HG03097 (cell line): ENCODE measurements around the gene DCPS.
"Not testable (repeated sequence)": the region's sequence is repeated elsewhere in the genome, so short reads cannot be mapped to it uniquely, and the experiment has no call there.

Experiments used
- ATAC-seq: cut with Tn5 transposase; IDR thresholded peaks from one replicate; pipeline ENCODE4 v1.9.1; 2021; ENCODE audit not compliant: unreplicated experiment, low FRiP score

DCPS gene, protein sequence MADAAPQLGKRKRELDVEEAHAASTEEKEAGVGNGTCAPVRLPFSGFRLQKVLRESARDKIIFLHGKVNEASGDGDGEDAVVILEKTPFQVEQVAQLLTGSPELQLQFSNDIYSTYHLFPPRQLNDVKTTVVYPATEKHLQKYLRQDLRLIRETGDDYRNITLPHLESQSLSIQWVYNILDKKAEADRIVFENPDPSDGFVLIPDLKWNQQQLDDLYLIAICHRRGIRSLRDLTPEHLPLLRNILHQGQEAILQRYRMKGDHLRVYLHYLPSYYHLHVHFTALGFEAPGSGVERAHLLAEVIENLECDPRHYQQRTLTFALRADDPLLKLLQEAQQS

DNA sequence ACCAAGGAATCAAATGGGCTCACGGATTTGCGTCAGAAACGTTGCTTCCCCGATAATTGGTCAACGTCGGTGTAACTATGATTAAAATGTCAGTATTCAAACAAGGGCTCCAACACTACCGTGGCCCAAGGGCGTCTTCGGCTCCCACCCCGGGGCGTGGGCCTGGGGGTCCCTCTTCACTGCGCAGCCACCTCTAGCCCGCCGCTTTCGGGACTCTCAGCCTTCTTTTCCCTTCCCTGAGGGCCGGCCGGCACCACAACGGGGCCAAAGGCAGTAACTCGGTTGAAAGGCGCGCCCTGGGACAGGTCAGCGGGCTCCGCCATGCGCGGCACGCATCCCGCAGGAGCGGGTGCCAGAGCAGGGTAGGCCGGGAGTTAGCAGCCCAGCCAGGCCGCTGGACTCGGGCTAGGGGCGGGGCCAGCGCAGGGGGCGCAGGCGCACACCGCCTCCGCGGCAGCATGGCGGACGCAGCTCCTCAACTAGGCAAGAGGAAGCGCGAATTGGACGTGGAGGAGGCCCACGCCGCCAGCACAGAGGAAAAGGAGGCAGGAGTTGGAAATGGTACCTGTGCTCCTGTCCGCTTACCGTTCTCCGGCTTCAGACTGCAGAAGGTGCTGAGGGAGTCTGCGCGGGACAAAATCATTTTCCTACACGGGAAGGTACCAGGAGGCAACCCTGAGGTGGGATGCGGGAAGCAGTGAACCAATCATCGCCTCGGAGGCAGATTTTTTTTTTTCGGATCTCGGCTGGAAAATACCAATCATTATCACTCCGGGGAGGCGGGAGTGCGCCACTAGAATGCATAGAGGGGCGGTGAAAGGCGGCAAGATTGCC lies at the start of gene DCPS:
Gene DCPS (plus strand): TSS at position 438 of the 834 bp plus-strand sequence. CDS start 21 bp downstream, at position 459.
- ATAC-seq, result peak; percentile 84

DNA sequence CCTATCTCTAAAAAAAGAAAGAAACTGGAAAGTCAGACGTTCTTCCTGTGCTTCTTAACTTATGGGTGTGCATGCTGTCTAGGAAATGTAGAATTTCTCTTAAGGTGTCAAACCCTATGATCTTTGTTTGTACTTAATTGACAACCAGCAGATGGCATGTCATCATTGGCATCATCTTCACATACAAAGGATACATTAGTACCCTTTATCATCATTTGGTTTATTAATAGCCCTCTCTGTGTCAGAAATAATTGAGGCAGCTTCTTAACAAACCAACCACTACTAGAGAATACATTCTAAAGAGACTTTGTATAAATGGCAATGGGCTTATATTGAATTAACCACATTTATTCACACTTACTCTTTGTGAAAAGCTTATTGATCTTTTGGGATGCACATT lies 49.0 kb upstream of the DCPS start:
- no peak for ATAC-seq

DNA sequence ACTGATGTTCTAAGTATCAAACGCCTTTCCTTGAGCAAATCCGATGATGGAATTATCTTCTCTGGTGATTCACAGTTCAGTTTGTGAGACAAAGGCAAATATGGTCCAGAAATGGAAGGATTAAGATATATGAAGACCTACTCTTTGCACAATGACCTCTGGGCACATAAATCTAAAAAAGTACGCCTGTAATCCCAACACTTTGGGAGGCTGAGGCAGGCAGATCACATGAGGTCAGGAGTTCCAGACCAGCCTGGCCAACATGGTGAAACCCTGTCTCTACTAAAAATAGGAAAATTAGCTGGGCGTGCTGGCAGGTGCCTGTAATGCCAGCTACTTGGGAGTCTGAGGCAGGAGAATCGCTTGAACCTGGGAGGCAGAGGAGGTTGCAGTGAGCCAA lies 48.4 kb upstream of the DCPS start:
- ATAC-seq, result not testable (repeated sequence)

DNA sequence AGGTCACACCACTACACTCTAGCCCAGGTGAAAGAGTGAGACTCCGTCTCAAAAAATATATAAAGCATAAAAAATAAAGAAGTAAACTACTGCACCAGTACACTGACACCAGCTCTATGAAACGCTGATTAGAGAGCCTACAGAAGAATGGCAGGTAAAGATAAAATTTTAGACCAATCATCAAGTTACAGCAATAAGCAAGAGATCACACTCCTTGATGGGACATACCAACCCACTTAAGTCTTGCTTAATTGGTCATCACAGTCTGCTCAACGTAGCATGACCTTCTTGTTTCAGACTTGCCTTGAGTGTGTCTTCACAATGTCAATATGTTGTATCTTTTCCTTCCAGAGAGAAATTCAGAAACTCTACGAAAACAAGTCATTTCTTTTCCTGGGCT lies 47.6 kb upstream of the DCPS start:
- no peak for ATAC-seq

DNA sequence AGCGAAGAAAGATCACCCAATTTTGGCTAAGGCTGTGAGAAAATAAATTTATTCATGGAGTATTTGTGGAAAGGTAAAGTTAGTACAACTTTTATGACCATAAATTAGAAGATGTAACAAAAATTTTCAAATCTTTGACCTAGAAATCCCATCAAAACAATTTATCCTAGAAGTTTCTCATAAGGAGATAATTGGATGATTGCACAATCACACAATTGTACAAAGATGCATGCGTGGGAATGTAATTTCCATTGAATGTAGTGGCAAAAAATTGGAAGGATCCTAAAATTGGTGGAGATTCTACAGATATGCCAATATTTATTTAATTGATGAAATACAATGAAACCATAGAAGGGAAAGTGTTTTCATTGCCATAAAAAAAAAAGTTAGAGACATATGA lies 46.7 kb upstream of the DCPS start:
- ATAC-seq, result no peak

- no peak for ATAC-seq
These were observed 46.1 kb upstream of the DCPS start for GRCh38 chr11:126257764-126258163.

- ATAC-seq, result no peak
These were observed 41.6 kb upstream of the DCPS start for GRCh38 chr11:126262216-126262615.

GRCh38 chr11:126263489-126263888 lies 40.4 kb upstream of the DCPS start:
- no peak for ATAC-seq

DNA sequence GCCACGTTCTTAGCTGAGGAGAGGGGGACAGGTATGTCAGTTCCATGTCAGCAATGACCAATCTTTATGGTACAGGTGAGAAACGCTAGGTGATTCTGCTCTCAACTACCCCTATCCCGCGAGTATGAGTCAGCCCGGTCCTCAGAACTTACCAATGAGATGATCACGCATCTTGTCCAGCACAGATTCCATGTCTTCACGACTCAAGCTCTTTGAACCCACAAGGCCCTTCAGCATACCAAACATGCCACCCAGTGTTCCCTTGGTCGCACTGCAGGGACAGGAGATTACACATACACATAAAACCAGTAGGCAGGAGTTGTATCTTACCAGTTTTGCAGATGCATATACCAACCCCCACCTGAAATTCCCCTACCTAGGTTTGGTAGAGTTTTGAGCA lies 38.0 kb upstream of the DCPS start:
- ATAC-seq, result no peak

DNA sequence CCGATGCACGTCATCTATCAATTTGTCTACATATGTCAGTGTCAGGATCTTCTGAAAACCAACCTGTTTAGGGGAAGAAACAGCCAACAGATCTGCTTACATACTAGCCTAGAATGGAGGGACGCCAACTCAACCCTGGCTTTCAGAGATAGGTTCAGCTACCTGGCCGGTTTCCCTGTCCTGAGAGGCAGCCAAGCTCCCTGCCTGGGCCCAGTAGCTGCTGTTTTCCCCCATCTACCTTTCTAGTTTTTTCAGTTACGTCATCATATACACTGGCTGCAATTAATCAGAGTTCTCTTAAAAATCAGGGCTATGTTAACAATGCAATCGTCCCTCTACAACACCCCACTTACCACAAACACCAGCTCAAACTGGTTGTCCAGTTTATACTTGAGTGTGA lies 36.2 kb upstream of the DCPS start:
- ATAC-seq, result no peak

GRCh38 chr11:126268361-126268707 lies 35.5 kb upstream of the DCPS start:
- ATAC-seq, result no peak

- ATAC-seq, result peak; percentile 96
These were observed 34.9 kb upstream of the DCPS start, which contains the start of the genes FOXRED1 and SRPRA for GRCh38 chr11:126268708-126269579. Gene FOXRED1, plus strand, starts transcription at chr11:126269154. Its CDS starts 53 bp downstream, at chr11:126269207. Gene SRPRA, minus strand, starts transcription at chr11:126268895. Its CDS starts 91 bp downstream, at chr11:126268804.

- ATAC-seq, result no peak
These were observed 26.5 kb upstream of the DCPS start for GRCh38 chr11:126277322-126277721.

GRCh38 chr11:126277780-126278179 lies 26.1 kb upstream of the DCPS start:
- no peak for ATAC-seq

DNA sequence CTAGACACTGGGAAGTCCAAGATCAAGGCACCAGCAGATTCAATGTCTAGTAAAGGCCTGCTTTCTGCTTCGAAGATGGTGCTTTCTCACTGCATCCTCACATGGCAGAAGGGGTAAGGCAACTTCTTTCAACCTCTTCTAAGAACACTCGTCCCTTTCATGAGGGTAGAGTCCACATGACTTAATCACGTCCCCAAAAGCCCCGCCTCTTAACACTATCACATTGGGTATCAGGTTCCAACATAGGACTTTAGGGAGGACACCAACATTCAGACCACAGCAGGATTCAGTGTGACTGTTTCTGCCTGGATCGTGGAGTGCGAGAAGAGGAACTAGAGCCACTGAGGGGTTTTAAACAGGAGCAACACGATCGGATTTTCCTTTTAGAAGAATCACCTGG lies 24.7 kb upstream of the DCPS start:
- no peak for ATAC-seq

- ATAC-seq, result no peak
These were observed 23.3 kb upstream of the DCPS start for GRCh38 chr11:126280595-126280994.

DNA sequence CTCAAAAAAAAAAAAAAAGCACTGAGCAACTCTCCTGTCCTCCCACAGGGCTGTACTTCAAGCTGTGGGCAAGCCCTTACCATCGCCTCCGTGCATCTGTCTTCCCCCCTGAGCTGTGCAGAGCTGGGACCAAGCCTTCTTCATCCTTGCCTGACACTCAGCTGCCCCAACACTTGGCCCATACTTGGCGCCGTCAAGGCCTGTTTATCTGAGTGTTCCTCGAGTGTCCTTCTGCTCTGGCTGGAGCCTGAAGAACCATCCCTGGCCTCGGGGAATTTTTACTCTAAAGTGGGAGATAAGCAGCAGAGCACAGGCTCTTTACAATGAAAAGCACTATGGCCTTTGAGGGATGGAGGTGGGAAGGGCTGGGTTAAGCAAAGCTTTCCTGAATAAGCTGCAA lies 22.6 kb upstream of the DCPS start:
- no peak for ATAC-seq

DNA sequence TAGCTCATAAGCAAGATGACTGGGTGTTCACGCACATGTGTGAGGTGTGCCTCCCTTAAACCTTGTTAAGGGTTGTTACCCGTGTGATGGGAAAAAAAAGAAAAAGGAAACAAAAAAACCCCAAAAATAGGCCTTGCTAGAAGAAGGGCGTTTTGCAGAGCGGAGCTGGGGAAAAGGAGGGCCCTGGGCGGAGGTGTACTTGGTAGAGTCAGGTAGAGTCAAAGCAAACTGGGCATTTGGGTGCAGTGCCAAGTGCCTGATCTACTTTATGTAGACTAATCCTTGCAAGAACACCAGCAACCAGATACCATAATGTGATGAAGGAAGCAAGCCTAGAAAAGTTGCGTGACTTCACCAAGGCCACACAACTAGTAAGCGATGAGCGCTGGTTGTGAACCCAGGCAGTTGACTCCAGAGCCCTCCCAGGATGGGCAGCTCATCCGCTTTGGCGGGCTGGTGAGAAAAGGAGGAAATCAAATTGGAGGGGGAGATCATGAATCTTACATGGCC lies 22.1 kb upstream of the DCPS start:
- ATAC-seq, result no peak

- no peak for ATAC-seq
These were observed 21.5 kb upstream of the DCPS start for GRCh38 chr11:126282361-126282735.

DNA sequence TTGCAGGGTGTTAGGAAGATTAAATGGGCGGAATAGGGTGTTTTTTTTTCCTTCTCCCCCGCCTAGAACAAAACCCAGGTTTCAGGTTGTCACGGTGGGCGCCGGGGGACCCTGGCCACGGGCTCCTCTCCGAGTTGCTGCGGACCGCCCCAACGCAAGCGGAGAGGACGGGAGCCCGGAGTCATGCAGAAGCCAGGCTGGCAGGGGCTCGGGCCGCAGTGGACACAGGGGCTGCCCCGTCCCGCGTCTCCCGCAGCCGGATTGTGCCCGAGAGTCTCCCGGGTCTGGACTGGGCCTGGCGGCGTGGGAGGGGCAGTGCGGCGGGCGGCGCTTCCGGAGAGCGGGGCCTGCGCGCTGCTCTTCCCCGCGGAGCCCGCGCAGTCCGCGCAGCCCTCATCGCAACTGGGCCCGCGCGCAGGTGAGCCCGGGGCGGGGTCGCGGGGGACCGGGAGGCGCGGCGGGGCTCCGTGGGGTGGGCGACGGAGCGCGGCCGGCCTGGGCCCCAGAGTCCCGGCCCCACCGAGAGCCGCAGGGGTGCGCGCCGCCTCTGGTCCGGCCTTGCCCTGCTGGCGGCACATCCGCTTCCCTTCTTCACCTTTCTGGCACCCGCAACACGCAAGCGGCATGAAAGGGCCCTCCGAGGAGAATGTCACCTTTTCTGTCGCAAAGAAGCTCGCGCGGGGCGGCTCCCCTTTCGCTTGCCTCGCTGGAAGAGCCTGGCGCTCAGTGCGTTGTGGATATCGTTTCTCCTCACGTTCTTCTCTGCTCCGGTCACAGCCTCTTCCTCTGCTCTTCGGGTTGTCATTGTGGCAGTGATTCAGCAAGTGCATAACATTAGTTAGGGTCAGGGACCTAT lies 20.9 kb upstream of the DCPS start, which contains the start of gene TIRAP:
Gene TIRAP (plus strand): TSS at position 358 of the 856 bp plus-strand sequence. CDS start 7,802 bp downstream, outside the sequence.
- peak; percentile 50 for ATAC-seq
